ENCODE results near the gene MLLT3. TPM values are rescaled to one million over a fixed set of nuclear protein-coding genes. Genes with fewer than 3 reads are reported as not detected.

The MLLT3 gene
- total RNA-seq, 1 experiment from 2014 or later: 24.2 TPM

- POLR2A ChIA-PET (ENCODE audit: low non-redundant PET): no interaction called here
- TF ChIP-seq CTCF (conservative IDR thresholded peaks at IDR 0.05; ENCODE audit: low read depth, low read length) (no peak), EZH2 (IDR thresholded peaks at IDR 0.05; ENCODE audit: borderline replicate concordance, low read depth, low read length, poor library complexity, severe bottlenecking) (no peak)
- CTCF ChIA-PET: no interaction called here
- BruUV-seq (replicated peaks): no TSS peak
- Histone ChIP-seq H3K9me3 (ENCODE audit: low read depth, low read length, poor library complexity, severe bottlenecking) (no peaks in the 10 kb centered on the region), H3K36me3 (ENCODE audit: insufficient read depth, low read length, poor library complexity, severe bottlenecking) (no peaks in the 10 kb centered on the region), H3K4me1 (ENCODE audit: insufficient read depth, low read length, poor library complexity, severe bottlenecking) (peaks cover 13% of the 10 kb centered on the region), H3K27me3 (replicated peaks; ENCODE audit: insufficient read depth, low read depth, low read length, poor library complexity) (no peaks in the 10 kb centered on the region), H3K4me3 (ENCODE audit: low read depth, low read length, poor library complexity, severe bottlenecking) (no peak overlapping the region), H3K27ac (ENCODE audit: low read depth, low read length, poor library complexity, severe bottlenecking) (no peak overlapping the region)
- no peak for DNase-seq (ENCODE audit: low spot score)
- intact Hi-C loops (cut with micrococcal nuclease; ENCODE audit: unreplicated experiment): no loop called here
Measured at GRCh38 chr9:20380546-20380945, 241.8 kb downstream of the MLLT3 start.

DNA sequence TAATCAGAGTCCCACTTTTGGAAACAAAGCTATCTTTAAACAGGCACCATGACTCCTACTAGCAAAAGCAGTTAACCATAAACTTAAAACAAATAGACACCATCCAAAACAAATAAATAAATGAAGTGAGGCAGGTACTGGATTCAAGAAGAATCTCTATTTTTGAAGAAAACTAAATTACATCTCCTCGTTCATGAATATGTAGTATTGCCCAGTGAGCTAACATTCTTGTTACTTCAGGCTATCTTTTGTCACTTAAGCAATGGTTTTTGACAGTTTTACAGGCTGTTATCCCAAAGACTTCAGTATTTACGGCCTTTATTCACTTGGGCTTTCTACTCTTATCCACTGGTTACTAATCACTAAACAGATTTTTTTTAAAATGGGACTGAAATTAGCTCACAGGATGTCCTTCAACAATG is 242.5 kb downstream of the MLLT3 start:
- Histone ChIP-seq H3K27me3 (replicated peaks; ENCODE audit: insufficient read depth, low read depth, low read length, poor library complexity) (no peaks in the 10 kb centered on the region), H3K4me1 (ENCODE audit: insufficient read depth, low read length, poor library complexity, severe bottlenecking) (peaks cover 13% of the 10 kb centered on the region), H3K36me3 (ENCODE audit: insufficient read depth, low read length, poor library complexity, severe bottlenecking) (no peaks in the 10 kb centered on the region), H3K9me3 (ENCODE audit: low read depth, low read length, poor library complexity, severe bottlenecking) (no peaks in the 10 kb centered on the region), H3K27ac (ENCODE audit: low read depth, low read length, poor library complexity, severe bottlenecking) (no peak overlapping the region), H3K4me3 (ENCODE audit: low read depth, low read length, poor library complexity, severe bottlenecking) (no peak overlapping the region)
- ChIA-PET CTCF (no interaction called here), POLR2A (ENCODE audit: low non-redundant PET) (no interaction called here)
- TF ChIP-seq CTCF (conservative IDR thresholded peaks at IDR 0.05; ENCODE audit: low read depth, low read length) (no peak), EZH2 (IDR thresholded peaks at IDR 0.05; ENCODE audit: borderline replicate concordance, low read depth, low read length, poor library complexity, severe bottlenecking) (no peak)
- DNase-seq (ENCODE audit: low spot score): no peak
- BruUV-seq (replicated peaks): no TSS peak
- intact Hi-C loops (cut with micrococcal nuclease; ENCODE audit: unreplicated experiment): no loop called here

DNA sequence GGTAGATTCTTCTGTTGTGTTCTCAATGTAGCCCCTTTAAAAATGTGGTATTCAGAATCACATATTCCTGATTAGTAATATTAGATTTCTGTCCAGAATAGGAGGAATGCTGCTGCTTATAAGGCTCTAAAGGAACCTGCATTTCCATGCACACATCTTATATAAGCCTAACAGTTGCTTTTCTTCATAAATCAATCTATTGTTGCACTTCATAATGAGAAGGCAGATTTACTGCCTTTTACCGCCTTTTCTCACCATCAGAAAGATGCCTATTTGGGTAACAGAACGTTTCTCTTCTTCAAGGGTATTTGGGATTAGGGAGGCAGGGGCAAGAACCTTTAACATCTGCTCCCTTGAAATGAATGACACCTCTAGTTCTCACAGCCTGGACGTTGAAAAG is 243.4 kb downstream of the MLLT3 start:
- CTCF ChIA-PET: no interaction called here
- Histone ChIP-seq H3K27me3 (replicated peaks; ENCODE audit: insufficient read depth, low read depth, low read length, poor library complexity) (no peaks in the 10 kb centered on the region), H3K9me3 (ENCODE audit: low read depth, low read length, poor library complexity, severe bottlenecking) (no peaks in the 10 kb centered on the region), H3K27ac (ENCODE audit: low read depth, low read length, poor library complexity, severe bottlenecking) (no peak overlapping the region), H3K36me3 (ENCODE audit: insufficient read depth, low read length, poor library complexity, severe bottlenecking) (no peaks in the 10 kb centered on the region), H3K4me3 (ENCODE audit: low read depth, low read length, poor library complexity, severe bottlenecking) (no peak overlapping the region), H3K4me1 (ENCODE audit: insufficient read depth, low read length, poor library complexity, severe bottlenecking) (peaks cover 13% of the 10 kb centered on the region)
- POLR2A ChIA-PET (ENCODE audit: low non-redundant PET): no interaction called here
- BruUV-seq (replicated peaks): no TSS peak
- TF ChIP-seq EZH2 (IDR thresholded peaks at IDR 0.05; ENCODE audit: borderline replicate concordance, low read depth, low read length, poor library complexity, severe bottlenecking): no peak
- TF ChIP-seq CTCF (conservative IDR thresholded peaks at IDR 0.05; ENCODE audit: low read depth, low read length): no peak
- intact Hi-C loops (cut with micrococcal nuclease; ENCODE audit: unreplicated experiment): no loop called here
- DNase-seq (ENCODE audit: low spot score): no peak
